ENCODE results near the gene XIRP2.

Gene XIRP2

DNA sequence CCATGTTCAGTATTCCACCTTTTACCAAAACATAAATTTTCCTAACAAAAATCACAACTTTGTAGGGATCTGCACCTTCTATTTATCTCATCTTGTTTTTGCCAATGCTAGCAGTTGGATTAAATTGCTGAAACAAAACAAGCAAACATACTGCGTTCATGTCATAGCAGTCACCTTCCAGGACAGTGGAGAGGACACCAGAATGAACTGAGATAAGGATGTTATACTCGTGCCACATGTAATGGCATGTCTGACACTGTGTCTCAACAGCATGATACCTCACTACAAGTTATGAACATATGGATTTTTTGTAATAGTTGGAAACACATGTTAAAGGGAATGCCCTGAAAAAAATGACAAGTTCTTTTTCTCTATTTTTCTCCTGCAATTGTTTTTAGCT lies 245.3 kb downstream of the XIRP2 start:
- no peak for DNase-seq (ENCODE audit: low spot score)

DNA sequence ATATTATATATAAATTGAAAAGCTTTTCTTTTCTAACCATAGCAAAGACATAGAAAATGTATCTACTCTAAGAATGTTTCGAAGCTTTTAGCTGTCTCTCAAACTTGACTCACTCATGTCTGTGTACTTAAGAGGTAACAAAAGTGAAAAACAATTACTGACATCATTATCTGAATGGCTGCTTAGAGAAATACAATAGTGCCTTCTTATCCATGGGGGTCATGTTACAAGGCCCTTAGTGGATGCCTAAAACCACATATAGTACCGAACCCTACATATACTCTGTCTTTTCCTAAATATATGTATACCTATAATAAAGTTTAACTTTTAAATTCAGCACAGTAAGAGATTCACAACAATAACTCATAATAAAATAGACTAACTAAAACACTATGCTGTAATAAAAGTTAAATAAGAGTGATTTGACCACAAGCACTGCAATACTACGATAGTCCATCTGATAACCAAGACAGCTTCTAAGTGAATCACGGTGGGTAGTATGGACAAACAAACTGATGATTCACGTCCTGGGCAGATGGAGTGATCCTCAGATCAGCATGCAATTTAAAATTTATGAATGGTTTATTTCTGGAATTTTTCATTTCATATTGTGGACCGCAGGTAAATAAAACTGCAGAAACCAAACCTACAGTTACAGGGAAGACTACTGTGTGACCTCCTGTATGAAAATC lies 246.2 kb downstream of the XIRP2 start:
- no peak for DNase-seq (ENCODE audit: low spot score)

DNA sequence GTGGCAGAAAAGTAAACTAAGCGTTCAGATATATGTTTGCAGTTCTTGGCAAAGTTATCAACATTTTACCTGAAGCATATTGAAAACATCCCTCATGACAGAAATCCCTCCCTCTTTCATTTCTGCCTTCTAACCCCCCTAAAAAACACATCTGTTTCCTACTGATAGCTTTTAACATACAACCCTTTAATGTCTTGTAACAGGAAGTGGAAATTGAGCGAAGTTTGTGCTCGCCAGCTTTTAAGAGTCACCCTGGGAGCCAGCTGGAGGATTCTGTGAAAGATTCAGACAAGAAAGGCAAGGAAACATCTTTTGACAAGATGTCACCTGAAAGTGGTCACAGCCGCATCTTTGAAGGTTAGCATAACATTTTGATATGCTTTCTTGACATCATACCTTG lies 247.4 kb downstream of the XIRP2 start:
- DNase-seq (ENCODE audit: low spot score), result no peak

DNA sequence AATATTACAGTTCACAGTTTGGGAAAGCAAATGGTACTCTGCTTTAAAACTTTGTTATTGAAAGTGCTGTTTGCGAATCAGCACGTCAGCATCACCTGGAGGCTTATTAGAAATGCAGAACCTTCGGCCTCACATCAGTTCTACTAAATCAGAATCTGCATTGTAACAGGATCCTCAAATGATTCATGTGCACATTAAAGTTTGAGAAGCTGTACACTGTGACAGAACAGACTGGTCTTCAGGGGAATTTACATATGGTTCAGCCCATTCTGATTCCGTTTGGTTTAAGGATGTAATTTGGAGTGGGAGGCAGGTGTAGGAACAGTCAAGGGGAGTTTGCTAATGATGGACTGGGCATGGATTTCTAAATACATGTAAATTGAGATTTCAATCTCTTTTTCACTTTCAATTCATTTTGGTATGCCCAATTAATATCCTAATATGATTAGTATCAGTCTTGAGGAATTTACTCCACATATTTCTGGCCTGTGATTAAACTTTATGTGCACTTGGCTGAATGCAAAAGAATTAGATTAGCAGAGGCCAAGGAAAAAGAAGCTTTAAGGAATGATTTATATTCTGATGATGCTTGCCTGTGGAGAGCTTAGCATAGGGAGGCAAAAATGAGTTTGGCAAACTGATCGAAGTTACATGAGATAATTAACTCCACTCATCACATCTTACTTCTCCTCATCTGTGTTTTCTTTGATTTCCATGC lies 248.8 kb downstream of the XIRP2 start:
- no peak for DNase-seq (ENCODE audit: low spot score)

DNA sequence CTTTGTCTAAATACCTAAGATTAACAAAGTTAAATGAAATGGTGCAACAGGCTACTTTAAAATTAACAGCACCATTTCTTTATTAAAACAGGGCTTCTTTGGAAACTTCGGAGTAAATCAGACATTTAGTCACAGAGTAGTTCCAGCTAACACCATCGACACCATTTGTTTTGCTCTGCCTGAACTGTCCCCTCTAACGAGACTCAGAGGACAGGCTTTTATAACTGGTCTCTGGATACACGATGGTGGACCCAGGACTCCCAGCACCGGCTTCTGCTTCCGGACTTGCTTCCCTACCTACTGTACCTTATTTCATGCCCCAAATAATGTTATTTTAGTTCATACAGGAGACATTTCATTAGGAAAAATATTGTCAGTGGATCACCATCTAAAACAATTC lies 252.1 kb downstream of the XIRP2 start:
- DNase-seq (ENCODE audit: low spot score), result no peak

DNA sequence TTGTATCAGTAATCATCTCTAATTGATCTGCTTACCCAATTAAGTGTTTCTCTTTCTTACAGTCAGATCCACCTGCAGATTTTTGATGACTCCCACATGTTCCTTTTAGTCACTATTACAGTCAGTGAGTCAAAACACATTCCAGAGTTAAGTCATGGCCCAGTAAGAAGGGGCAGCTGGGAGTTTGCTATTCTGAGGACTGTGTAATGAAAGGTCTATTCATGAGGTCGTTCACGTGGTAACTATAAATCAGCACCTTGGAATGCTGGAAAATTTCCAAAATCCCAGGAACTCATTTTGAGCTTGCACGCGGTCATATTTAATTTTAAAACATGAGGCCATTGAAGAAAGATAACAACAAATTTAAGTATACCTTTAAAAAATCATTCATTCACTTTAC lies 252.5 kb downstream of the XIRP2 start:
- no peak for DNase-seq (ENCODE audit: low spot score)

DNA sequence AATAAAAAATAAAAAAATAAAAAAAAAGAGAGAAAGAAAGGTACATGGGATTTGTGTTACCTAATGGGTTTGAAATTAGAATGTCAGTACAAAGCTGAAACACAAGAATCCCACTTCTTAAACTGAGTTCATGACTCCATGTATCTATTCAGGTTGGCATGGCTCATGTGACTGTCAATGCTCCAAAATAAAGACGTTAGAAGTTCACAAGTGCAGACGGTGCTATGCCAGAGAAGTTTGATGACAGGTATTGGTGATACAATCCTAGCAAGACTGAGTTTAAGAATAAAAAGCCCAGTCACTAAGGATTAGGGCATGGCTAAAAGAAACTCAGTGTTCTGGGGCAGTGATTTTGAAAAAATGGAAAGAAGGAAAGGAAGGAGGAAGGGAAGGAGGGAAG lies 254.3 kb downstream of the XIRP2 start:
- no peak for DNase-seq (ENCODE audit: low spot score)

DNA sequence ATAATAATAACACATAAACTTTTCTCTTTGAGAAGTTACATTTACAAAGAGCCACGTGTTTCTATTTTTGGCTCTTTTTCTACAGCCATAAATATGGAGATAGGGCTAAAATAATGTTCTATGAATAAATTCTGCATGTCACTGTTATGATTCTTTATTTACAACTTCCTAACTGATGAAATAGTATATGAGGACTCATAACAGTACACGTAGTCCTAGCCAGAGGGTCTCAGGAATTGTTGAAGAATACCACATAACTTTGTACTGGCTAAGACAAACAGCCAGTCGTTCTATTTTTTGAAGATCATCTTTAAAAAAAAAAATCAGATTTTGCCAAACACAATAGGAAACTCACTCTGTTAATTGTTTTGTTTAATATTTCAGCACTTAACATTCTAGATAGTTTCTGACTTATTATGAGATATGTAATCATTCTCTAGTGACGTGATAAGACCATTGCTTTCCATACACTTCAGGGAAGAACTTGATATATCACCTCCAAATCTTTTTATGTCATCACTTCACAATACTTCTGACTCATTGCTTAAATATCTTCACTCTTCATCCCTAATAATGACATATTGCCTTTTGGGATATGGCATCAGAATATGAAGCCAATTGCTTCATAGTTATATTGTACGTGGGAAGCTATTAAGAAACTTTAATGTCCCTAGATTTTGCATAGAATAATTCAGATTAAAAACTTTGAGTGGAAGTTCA lies 256.1 kb downstream of the XIRP2 start:
- no peak for DNase-seq (ENCODE audit: low spot score)

DNA sequence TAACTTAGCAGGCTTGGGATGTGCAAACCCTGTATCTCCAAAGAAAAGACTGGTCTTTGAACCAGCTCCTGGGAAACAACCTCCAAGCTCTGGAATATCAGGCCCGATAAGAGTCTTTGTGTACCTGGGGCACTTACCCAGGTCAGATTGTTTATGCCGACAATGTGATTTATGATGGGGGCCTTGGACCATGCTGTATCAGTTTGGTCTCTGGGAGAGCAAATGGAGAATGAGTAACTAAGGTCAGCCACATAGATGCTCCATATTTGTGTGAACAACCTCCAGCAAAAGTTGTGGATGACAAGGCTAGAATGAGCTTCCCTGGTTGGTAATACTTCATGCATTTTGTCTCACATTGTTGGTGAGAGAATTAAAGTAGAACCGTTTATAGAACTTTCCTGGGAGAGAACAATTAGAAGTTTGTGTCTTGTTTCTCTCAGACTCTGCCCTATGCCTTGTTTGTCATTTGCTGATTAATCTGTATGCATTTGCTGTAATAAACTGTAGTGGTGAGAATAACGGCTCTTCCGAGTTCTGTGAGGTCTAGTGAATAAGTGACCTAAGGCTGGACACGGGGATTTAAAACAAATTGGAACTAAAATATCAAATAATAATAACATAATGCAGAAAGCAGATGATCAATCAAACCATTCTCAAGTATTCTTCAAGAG lies 259.1 kb downstream of the XIRP2 start:
- no peak for DNase-seq (ENCODE audit: low spot score)

DNA sequence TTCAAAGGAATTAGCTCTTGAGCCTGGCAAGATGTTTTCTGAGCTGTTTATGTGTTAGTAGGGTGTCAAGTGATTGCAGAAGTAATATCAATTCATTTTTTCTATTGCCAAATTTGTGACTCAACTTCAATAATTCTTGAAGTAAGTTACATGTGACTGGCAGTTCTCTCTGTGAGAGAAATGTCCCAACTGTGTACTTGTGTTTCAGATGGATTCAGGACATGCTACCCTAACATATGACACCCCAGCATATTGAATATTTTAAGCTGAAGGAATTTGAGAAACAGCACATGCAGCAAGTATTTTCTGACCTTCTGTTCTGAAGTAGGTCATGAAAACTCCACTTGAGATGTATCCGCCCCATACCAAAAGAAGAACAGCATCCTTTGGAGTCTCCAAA lies 263.6 kb downstream of the XIRP2 start:
- no peak for DNase-seq (ENCODE audit: low spot score)

DNA sequence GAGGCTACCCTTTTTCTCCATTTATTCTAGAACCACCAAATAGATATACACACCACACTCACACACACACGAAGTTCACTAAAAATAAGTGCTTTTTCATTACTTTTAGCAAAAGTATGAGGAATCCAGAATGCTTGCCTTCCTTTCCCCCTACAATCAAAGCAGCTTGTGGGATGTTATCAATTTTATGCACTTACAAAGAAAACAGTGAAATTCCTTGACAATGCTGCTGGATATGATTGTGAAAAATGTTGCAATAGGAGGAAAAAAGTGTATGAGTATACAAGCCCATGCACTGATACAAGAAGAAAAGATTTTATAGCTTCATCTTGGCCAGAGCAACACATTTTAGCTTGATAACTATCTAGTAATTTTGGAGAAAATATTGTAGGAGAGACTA lies 269.2 kb downstream of the XIRP2 start:
- no peak for DNase-seq (ENCODE audit: low spot score)

DNA sequence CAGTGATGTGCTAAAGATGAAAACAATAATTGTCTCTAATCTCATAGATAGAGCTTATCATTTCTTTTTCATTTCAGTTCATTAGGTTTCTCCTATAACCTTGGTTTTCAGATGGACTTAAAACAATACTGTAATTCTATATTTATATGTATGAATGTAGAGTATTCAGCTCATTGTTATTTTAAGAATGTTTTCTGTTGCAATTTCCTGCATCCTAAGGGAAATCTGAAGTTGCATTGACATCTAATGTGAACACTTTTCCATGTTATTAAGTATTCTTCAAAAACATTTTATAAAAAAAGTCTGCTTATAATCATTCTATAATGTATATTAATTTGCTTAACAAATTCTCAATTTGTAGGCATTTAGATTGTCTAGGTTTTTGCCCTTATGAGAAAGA lies 288.9 kb downstream of the XIRP2 start:
- DNase-seq (ENCODE audit: low spot score), result no peak

DNA sequence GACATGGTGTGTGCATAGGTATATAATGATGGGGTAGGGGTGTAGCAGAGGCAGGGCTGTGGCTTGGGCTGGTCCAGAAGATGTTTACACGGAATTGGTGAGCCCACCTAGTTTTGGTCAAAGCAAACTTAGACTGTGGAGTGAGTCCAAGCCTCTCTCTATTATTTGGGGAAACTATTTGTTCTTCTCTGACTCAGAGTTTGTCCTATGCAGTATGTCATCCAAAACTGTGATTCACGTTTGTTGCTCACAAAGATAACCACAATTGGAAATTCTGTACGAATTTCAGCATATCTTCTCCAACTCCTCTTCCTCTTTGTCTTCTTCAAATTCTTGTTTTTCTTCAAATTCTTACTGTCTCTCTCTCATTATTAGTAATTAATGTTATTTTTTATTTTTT lies 292.9 kb downstream of the XIRP2 start:
- DNase-seq (ENCODE audit: low spot score), result no peak

DNA sequence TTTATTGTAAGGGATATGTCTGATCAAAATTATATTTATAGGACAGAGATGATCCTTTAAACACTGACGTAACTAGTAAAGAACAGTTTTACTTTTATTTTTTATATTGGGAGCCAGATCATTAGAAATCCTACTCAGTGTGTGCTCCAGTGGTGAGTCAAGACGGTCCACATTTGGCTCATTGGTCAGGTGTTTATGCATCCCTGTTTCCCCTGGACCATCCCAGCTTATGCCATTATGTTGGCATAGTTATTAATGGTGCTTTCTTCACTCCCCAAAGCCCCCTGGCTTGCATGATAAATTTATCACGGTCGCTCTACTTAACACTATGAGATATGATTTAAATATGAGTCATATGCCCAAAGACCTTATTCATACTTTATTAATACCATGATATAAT lies 293.4 kb downstream of the XIRP2 start:
- no peak for DNase-seq (ENCODE audit: low spot score)

DNA sequence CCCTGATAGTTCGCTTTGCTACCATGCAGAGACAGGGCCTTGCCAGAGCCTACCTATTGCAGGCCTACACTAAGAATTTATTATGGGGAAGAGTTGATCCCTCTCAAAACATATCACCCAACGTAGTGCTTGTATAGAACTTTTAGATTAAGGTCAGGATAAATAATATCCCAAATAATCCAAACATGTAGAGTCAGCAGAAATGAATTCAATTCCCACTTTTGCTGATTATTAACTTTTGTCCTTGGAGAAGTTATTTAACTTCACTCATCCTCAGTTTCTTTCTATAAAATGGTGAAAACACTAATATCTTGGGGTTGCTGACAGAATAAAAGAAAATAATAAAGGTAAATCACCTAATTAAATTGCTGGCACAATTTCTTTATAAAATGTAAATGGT lies 294.1 kb downstream of the XIRP2 start:
- DNase-seq (ENCODE audit: low spot score), result no peak

DNA sequence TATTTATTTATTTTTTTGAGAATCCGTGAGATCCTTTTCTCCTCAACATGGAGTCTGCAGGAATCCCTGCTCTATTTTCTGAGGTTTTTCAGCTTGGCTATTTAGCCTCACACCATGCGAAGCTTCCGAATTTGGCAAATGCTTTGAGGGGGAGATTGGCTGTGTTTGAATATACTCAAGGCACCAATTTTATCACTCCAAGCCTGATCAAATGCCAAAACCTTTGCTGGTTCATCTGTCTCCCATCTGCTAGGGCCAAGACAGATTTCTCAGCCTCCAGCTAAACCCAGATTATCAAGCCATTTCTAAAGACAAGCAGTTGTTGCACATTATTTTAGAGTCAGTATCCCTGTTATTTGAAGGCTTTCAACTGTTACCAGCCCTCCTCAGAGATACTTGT lies 295.7 kb downstream of the XIRP2 start:
- no peak for DNase-seq (ENCODE audit: low spot score)

DNA sequence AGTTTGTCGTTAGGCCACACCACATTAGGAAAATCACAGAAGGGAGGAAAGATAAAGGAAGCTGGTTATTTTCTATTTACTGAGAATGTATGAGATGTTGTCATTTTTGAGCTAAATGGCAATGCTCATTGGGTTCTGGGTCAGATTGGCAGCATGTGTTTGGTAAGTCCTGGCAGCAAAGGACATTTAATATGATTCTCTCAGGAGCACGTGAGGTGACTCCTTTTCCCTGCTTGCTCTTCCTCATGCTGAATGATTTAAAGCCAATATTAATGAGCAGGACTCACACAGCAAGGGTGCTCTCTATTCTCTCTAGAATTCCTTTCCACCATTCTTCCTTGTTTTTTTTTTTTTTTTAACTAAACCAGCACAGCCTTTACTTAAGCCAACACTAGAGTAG lies 298.2 kb downstream of the XIRP2 start:
- DNase-seq (ENCODE audit: low spot score), result no peak

DNA sequence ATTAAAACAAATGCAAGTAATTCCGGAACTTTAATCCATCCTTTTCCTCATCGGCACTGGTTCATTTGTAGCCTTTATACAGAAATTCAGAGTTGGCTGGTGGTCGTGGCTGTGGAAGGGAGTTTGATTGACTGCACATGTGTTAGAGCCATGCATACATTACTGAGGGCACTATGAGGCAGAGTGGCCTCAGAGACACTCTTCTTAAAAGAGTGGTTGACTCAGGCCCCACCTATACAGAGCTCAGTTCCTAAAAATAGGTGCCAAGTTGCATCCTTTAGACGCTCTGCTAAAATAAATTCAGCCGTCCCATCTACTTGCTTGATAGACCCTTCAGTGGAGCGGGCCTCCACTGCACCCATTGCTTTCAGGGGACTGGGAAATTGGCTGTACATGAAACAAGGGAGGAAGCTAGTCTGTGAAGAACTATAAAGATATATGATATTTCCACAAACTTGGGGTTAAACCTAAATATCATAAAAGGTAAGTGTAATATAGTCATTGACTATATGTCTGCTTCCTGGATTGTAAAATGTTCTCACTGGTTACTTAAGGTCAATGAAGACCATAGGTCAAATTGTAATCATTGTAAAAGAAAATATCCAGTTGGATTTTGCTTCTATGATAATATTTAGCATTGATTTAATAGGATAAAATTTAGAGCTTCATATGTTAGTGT lies 298.9 kb downstream of the XIRP2 start:
- DNase-seq (ENCODE audit: low spot score), result no peak

DNA sequence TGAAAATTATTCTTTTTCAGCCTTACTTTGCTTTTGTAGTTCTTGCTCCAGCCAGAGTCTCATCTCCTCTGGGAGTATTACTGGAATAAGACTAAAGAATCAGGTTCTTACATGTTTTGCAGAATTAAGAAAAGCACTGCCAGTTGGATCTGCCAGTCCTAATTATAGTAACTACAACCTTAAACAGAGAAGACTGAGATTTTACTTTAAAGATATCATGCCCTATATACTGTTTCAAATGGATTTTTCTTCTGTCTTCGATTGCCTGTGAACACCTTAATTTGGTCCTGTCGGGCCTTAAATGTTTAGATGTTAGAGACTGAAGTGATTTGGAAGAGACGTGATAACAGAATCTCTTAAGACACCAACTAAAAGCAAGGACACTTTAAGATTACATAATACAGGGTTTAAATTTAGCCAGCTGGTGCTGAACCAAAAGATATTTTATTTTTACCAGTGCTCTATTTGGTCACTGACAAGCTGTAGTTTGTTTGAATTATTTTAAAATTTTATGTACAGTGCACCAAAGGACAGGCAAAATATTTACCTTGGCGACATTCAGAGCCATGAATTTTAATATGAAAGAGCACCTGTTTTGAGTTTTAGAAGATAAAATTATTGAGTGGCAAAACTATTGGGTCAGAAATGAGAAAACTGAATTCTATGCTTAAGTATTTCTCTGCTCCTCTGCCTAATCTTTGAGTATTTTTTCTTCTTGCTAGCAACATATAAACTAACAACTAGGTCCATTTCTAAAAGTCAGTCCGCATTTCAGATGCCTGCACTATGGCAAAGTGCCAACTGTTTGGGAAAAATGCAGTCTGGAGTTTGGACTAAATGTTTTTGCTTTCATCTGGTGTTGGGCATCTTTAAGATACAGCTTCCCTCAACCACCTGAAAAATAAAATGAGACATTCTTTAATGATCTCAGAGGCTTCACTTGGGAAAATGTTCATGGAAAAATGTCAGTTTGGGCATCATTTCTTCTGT lies 300.0 kb downstream of the XIRP2 start:
- DNase-seq (ENCODE audit: low spot score), result no peak

DNA sequence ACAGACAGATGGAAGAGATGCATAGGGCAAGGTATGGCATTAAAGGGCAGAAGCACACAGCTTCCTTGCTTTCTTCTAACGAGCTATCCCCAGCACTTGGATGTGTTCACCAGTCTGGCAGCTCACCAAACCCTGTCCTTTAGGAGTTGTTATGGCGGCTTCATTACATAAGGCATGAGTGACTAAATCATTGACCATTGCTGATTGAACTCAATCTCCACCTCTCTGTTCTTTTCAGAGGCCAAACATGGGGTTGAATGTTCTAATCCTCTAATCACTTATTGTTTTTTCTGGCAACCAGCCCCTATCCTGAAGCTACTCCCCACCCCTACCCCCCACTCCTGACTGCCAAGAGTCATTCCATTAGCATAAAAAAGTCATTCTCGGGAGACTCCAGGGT lies 301.8 kb downstream of the XIRP2 start:
- DNase-seq (ENCODE audit: low spot score), result no peak

DNA sequence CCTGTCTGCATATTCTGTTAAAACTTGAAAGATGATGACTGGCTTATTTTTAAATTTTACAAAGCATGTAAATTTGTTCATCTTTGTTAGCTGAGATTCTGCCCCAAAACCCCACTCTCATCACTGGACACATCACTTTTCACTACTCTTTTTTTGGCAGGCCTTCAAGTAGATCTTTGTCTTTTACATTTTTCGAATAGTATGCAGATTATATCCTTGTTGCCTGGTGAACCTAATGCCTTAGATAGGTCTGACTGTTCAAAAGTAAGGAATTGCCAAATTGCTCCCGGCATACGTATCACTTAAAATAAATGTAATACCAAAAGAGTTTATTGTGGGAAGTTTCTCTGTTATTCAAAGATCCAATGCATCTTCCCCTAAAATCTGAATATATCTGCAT lies 303.3 kb downstream of the XIRP2 start:
- no peak for DNase-seq (ENCODE audit: low spot score)
